Measurements from ENCODE around the gene LCE3D.

Gene LCE3D

GRCh38 chr1:152580433-152580832 is at the start of gene LCE3D:
LCE3D (minus strand) TSS chr1:152580516; CDS start chr1:152579936, 580 bp downstream.
- no peak for DNase-seq (ENCODE audit: low read depth in 2 of 2)
- no peak for TF ChIP-seq CTCF (IDR thresholded peaks at IDR 0.05; ENCODE audit: low read depth, low read length)
- no peak within 1 kb of the TSS for H3K4me3 ChIP-seq (replicated peaks in 1 of 2; ENCODE audit: low read depth in 2 of 2, low read length in 2 of 2)

GRCh38 chr1:152626744-152627143 is 46.4 kb upstream of the LCE3D start:
- no peak for TF ChIP-seq CTCF (IDR thresholded peaks at IDR 0.05; ENCODE audit: low read depth, low read length)
- no peak for DNase-seq (ENCODE audit: low read depth in 2 of 2)
- no peak overlapping the region for H3K4me3 ChIP-seq (replicated peaks in 1 of 2; ENCODE audit: low read depth in 2 of 2, low read length in 2 of 2)

GRCh38 chr1:152623203-152623844 is 43.0 kb upstream of the LCE3D start:
- H3K4me3 ChIP-seq (replicated peaks in 1 of 2; ENCODE audit: low read depth in 2 of 2, low read length in 2 of 2) = no peak overlapping the region
- no peak for DNase-seq (ENCODE audit: low read depth in 2 of 2)
- TF ChIP-seq CTCF (IDR thresholded peaks at IDR 0.05; ENCODE audit: low read depth, low read length) = no peak

GRCh38 chr1:152622803-152623202 is 42.5 kb upstream of the LCE3D start, which contains the start of gene LCE3A:
LCE3A (minus strand) TSS chr1:152623103; CDS start chr1:152623103, 0 bp downstream.
- TF ChIP-seq CTCF (IDR thresholded peaks at IDR 0.05; ENCODE audit: low read depth, low read length) = no peak
- no peak for DNase-seq (ENCODE audit: low read depth in 2 of 2)
- H3K4me3 ChIP-seq (replicated peaks in 1 of 2; ENCODE audit: low read depth in 2 of 2, low read length in 2 of 2) = no peak within 1 kb of the TSS

GRCh38 chr1:152621993-152622392 is 41.7 kb upstream of the LCE3D start:
- TF ChIP-seq CTCF (IDR thresholded peaks at IDR 0.05; ENCODE audit: low read depth, low read length) = no peak
- no peak for DNase-seq (ENCODE audit: low read depth in 2 of 2)
- no peak overlapping the region for H3K4me3 ChIP-seq (replicated peaks in 1 of 2; ENCODE audit: low read depth in 2 of 2, low read length in 2 of 2)

- no peak within 1 kb of the TSS for H3K4me3 ChIP-seq (replicated peaks in 1 of 2; ENCODE audit: low read depth in 2 of 2, low read length in 2 of 2)
- DNase-seq (ENCODE audit: low read depth in 2 of 2) = no peak
- no peak for TF ChIP-seq CTCF (IDR thresholded peaks at IDR 0.05; ENCODE audit: low read depth, low read length)
Measured at GRCh38 chr1:152613511-152613910, 33.2 kb upstream of the LCE3D start, which contains the start of gene LCE3B. LCE3B (plus strand) TSS chr1:152613811; CDS start chr1:152613811, 0 bp downstream.

- TF ChIP-seq CTCF (IDR thresholded peaks at IDR 0.05; ENCODE audit: low read depth, low read length) = no peak
- no peak for DNase-seq (ENCODE audit: low read depth in 2 of 2)
Measured at GRCh38 chr1:152599934-152600333, 19.6 kb upstream of the LCE3D start, which contains the start of gene LCE3C. LCE3C (plus strand) TSS chr1:152600234; CDS start chr1:152600732, 498 bp downstream.

More at GRCh38 chr1:152599934-152600333, 19.6 kb upstream of the LCE3D start, which contains the start of gene LCE3C:
- H3K4me3 ChIP-seq (replicated peaks in 1 of 2; ENCODE audit: low read depth in 2 of 2, low read length in 2 of 2) = no peak within 1 kb of the TSS
